Esophagus muscularis mucosa (tissue), 4 donors: ENCODE results near the gene ANKLE2.

ENCODE experiments used
- EP300 ChIP-seq: sonication (generic); formaldehyde crosslinking; IDR thresholded peaks from one replicate; pipeline ENCODE4 v1.6.1; 2017; ENCODE audit warnings: antibody characterized with exemption
- POLR2A ChIP-seq: fragments of 450-650 bp; IDR thresholded peaks from one replicate; pipeline ENCODE4 v1.6.1; 2017; ENCODE audit warnings: antibody characterized with exemption, moderate library complexity, mild to moderate bottlenecking, low read depth
- POLR2AphosphoS5 ChIP-seq, 2 donors: sonication (generic); formaldehyde crosslinking; IDR thresholded peaks; one replicate each; pipeline ENCODE4 v1.6.1; 2017; ENCODE audit warnings: antibody characterized with exemption in 2 of 2
- TF ChIP-seq, protein P1 (sequence below), 3 experiments: fragments of 200-600 bp in 2 of 3; fragments of 450-650 bp in 1 of 3; sonication (generic) in 2 of 3; IDR thresholded peaks; one replicate each; pipeline ENCODE4 v1.5.1; 2017 to 2019; ENCODE audit warnings: antibody characterized with exemption in 3 of 3, mild to moderate bottlenecking in 2 of 3, moderate library complexity in 1 of 3

DNA sequence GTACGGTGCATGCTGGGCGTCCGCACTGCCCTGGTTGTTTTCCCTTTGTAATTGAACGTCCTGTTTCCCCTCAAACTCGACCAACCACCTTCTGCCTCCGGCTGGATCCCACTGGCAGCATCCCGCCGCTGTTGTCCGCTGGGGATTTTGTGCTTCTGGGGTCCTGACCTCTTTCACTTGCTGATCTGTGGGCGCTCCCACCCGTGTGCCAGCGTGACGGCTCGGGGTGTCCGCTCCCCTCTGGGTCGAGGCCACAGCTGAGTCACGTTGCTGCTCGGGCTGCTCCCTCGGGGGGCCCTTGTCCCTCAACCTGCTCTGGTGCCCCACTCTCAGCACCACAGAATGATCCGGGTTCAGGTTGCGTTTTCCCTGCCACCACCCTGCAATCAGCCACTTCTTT is 43.0 kb downstream of the ANKLE2 start:
- TF ChIP-seq, protein P1, sequence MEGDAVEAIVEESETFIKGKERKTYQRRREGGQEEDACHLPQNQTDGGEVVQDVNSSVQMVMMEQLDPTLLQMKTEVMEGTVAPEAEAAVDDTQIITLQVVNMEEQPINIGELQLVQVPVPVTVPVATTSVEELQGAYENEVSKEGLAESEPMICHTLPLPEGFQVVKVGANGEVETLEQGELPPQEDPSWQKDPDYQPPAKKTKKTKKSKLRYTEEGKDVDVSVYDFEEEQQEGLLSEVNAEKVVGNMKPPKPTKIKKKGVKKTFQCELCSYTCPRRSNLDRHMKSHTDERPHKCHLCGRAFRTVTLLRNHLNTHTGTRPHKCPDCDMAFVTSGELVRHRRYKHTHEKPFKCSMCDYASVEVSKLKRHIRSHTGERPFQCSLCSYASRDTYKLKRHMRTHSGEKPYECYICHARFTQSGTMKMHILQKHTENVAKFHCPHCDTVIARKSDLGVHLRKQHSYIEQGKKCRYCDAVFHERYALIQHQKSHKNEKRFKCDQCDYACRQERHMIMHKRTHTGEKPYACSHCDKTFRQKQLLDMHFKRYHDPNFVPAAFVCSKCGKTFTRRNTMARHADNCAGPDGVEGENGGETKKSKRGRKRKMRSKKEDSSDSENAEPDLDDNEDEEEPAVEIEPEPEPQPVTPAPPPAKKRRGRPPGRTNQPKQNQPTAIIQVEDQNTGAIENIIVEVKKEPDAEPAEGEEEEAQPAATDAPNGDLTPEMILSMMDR (IDR thresholded peaks at IDR 0.05), result no peak
- TF ChIP-seq POLR2AphosphoS5 (IDR thresholded peaks at IDR 0.05), result no peak
- no peak for TF ChIP-seq POLR2A
- TF ChIP-seq EP300, result no peak
